C1 segment of cervical spinal cord (tissue), 14 donors: Measurements from ENCODE around the gene ZKSCAN4.

Experiments used
- DNase-seq, 14 donors: peaks; one replicate each; lab custom pipeline; 2025; lab: John Stamatoyannopoulos, UW

ZKSCAN4 gene

GRCh38 chr6:28250747-28251146 lies 1.3 kb downstream of the ZKSCAN4 start:
- DNase-seq = no peak

GRCh38 chr6:28248916-28249315 lies 3.2 kb downstream of the ZKSCAN4 start:
- DNase-seq = no peak

GRCh38 chr6:28245206-28245941 lies 6.7 kb downstream of the ZKSCAN4 start:
- no peak for DNase-seq

DNA sequence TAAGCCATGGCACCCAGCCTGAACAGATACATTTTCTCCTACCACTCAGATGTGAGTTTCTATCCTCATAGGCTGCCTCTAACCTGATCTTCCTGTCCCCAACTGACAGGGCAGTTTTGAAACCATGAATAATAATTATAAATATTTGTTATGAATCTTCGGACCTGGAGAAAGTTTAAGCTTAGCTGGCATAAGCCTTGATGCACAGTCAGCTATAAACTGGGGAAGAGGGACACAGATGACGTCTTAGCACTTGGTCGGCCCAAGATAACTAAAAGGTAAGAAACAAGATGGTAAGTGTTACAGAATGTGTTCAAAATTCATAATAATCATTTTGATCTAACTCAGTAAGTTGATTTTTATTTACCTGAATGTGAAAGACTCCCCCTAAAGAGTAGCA lies 8.1 kb downstream of the ZKSCAN4 start:
- DNase-seq = no peak

DNA sequence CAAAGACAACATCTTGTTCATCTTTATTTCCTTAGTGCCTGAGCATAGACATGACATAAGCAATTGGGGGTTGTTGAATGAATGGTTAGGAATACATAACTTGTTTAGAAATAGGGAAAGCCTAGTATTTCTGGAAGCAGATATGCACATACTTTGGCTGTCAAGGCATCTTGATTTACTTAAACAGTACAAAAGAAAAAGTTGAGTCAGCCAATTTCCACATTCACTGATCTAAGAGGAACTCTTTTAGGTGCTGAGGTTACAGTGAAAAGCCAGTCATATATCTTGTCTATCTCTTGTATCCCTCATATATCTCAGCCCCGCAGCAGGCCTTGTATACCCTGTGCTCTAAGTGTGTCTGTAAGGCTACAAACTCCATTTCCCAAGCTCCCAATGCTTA lies 11.6 kb downstream of the ZKSCAN4 start:
- no peak for DNase-seq

GRCh38 chr6:28239636-28240035 lies 12.4 kb downstream of the ZKSCAN4 start:
- no peak for DNase-seq

DNA sequence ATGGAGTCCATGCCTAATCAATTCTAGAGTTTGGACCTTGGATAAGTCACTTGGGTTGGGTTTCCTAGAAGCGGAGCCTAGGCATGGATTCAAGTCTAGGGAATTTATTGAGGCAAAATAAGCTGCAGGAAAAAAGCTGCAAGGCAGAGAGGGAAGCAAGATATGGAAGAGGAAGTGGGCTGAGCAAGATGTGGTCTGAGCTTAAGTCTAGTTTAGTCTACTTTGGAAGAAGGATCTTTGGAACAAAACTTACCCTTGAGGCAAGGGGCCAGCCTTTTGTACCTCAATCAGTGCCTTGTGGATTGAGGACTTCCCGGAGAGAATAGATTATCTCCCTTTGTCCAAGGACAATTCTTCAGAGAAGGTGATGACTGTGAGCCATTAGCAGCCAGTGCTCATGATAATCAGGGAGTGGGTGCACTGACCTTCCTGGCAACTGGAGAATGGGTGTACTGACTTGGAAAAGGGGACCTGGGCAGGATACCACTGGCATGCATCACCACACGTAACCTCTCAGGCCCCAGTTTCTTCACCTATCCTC lies 16.1 kb downstream of the ZKSCAN4 start:
- DNase-seq = no peak

DNA sequence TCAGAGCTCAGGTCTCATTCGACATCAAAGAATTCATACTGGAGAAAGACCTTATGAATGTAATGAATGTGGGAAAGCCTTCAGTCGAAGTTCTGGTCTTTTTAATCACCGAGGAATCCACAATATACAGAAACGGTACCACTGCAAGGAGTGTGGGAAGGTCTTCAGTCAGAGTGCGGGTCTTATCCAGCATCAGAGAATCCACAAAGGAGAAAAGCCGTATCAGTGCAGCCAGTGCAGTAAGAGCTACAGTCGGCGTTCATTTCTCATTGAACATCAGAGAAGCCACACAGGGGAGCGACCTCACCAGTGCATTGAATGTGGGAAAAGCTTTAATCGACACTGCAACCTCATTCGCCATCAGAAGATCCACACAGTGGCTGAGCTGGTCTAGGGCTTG lies 19.3 kb downstream of the ZKSCAN4 start:
- DNase-seq = no peak

GRCh38 chr6:28226460-28226859 lies 25.6 kb downstream of the ZKSCAN4 start:
- DNase-seq = no peak

- DNase-seq = peak in 13 of 14 donors; percentile 17 to 88 (median 57)
These were observed 26.8 kb downstream of the ZKSCAN4 start, which contains the start of gene ZSCAN9 for GRCh38 chr6:28225056-28225834. ZSCAN9 (plus strand) TSS chr6:28225275; CDS start chr6:28227085, 1,810 bp downstream.

DNA sequence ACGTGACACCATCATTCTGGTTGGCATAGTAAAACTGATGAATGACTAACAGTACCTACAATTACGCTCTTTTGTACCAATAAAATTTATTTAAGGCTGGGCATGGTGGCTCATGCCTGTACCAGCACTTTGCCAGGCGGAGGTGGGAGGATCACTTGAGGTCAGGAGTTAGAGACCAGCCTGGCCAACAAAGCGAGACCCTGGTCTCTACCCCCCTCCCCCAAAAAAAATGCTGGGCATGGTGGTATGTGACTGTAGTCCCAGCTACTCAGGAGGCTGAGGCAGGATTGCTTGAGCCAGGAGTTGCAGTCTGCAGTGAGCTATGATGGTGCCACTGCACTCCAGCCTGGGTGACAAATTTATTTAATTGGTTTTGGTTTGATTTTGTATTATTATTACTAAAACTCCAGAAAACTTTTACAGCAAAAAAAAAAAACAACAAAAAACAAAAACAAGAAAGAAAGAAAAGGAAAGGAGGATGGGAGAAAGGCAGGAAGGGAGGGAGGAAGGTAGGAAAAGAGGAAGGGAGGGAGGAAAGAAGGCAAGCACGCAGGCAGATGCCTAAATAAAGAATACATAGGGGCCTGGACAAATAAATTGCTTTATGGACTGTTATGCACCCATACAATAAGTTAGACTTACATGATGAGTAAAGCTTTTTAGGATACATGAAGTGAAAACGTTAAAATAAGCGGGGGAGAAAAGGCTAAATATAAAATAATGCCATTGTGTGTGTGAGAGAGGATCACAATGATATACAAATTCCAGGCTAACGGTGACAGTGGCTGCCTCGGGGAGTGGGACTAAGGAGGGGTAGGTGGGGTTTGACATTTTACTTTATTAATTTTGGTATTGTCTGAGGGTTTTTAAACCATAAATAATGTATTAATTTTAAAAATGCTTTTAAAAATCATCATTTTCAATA lies 27.7 kb downstream of the ZKSCAN4 start:
- DNase-seq = no peak

GRCh38 chr6:28220257-28221133 lies 31.6 kb downstream of the ZKSCAN4 start:
- DNase-seq = no peak

DNA sequence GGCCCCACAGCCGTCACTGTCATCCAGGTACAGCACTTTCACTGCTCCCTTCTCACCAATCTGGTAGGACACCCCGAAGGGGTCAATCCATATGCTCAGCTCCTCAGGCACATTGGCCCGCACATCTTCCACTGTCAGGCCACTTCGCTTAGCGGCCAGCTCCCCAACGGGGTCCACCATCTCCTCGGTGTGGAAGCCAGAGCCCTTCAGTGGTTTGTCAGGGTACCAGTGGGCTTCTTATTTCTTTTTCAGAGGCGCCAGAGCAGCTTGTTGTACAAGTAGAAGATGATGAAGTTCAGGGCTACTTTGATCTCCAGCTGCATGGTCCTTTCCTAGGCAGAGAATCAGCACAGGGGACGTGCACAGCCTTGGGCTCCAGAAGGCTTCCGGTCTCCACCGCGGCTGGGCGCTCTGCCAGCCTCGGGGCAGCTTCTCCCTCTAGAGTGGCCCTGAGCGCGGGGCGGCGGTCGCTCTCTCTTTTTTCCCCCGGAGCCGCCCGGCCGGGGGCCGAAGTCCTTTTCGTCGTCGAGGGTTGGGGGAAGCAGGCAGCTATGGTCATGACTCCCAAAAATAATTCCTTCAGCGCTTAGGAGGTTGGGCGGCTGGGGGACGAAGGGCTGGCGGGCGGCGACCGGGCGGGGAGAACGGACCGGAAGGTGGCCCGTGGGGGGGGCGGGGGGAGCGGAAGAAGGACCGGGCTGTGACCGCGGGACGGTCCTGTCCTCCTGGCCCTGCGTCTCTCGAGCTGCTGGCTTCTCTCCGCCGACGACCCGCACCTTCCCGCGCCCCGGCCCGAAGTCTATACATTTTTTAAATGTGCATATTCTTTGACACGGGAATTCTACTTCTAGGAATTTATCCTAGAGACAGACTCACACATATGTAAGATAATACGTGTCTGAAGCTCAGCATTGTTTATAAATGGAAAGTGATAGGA lies 33.5 kb downstream of the ZKSCAN4 start:
- DNase-seq = peak in 13 of 14 donors; percentile 26 to 79 (median 64)

DNA sequence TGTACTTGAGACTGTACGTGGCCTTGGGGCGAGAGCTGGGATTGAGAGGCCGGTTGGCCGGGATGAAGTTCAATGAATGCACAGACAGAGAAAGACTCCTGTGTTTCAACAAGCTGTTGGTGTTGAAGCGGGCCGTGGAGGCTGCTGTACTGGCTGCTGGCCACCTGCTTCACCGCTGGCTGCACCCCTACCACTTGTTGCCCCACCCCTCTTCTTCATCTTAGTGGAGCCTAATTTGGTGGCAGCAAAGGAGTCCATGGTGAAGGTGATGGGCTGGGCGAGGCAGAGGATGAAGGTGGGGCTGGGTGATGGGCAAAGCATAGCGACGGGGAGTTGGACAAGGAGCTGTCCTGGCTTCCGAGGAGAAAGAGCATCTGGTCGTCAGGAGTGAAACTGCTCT lies 34.2 kb downstream of the ZKSCAN4 start:
- no peak for DNase-seq

DNA sequence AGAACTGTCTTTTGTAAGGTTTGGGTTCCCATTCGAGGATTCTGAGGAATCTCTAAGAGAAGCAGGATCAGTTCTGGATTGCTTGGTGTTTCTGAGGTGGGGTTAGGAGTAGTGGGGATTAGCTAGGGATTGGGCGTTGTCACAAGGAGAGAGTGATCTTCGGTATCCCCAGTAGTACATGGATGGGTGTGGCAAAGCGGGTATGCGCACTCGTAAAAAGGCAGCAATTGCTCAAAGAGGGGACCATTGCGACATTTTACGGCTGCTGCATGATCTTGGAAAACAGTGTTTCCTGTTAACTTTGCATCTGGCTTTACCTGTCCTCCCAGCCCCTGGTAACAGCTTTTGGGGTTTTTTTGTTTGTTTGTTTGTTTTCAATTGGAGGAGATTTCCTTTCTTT lies 36.6 kb downstream of the ZKSCAN4 start:
- DNase-seq = no peak

- no peak for DNase-seq
These were observed 38.9 kb downstream of the ZKSCAN4 start for GRCh38 chr6:28213213-28213523.

DNA sequence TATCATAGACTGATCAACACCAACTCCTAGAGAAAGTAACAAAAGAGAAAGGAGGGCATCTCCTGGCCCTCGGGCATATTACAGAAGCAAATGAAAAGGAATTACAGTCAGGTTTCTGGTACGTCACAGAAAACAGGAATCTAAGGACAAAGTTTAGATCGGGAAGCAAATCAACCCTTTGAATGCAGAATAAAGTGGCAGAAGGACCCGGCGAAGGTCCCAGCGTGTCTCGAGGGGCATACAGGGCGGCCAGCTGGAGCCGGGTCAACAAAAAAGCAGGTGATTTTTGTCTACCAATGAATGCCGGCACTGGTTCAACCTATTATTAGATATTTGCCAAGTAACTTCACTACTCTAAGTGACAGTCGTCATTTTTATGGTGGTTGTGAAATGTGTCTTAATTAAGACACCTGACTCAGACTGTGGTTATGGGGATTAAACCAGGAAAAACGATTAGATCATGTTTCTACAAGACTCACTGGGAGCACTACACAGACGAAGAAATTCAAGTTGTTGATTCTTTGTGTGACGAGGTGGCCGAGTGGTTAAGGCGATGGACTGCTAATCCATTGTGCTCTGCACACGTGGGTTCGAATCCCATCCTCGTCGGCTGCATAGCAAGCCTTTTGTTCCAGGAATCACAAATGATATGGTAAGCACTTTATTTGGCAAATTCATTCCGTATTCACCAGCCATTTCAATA lies 39.4 kb downstream of the ZKSCAN4 start:
- DNase-seq = no peak

DNA sequence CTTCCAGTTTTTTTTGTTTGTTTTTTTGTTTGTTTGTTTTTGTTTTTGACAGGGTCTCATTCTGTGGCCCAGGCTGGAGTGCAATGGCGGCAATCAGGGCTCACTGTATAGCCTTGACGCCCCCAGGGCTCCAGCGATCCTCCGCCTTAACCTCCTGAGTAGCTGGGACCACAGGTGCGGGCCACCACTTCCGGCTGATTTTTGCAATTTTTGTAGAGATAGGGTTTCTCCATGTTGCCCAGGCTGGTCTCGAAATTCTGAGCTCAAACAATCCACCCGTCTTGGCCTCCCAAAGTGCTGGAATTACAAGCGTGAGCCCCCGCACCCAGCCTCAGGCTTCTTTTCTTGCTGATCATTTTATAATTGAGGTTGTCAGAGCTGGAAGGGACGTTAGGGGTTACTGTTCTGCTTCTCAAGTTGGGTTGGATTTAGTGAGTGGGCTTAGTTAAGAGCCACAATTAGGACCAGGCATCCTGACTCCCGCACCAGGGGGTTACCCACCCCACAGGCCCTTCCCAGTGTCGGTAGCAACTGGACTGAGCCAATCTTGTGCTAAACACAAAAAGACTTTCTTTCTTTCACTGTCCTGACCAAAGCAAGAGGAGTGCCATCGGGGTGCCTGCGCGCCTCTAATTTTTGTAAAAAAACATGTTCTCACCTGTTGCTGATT lies 40.1 kb downstream of the ZKSCAN4 start:
- no peak for DNase-seq
